Hepatocyte (in vitro differentiated cells): Measurements from ENCODE around the gene JUNB. TPM values are rescaled to one million over a fixed set of nuclear protein-coding genes. Genes with fewer than 3 reads are reported as not detected.
A peak's percentile ranks its signal among the peaks of the same experiment; 100 is the strongest.

Experiments used
- DNase-seq: peaks from one replicate; pipeline ENCODE4 v3.0.0-alpha.2; 2016; ENCODE audit warnings: low spot score
- H2AFZ ChIP-seq: fragments of 200-600 bp; sonication (generic); 2 replicates; pipeline ENCODE4 v1.6.0; 2016; ENCODE audit warnings: antibody characterized with exemption, mild to moderate bottlenecking
- H3K27ac ChIP-seq: fragments of 200-600 bp; sonication (generic); 2 replicates; pipeline ENCODE4 v1.5.1; 2016; ENCODE audit warnings: mild to moderate bottlenecking
- H3K27me3 ChIP-seq: fragments of 200-600 bp; sonication (generic); 2 replicates; pipeline ENCODE4 v1.6.1; 2016
- H3K36me3 ChIP-seq: fragments of 200-600 bp; sonication (generic); replicated peaks from 2 replicates; pipeline ENCODE4 v1.5.1; 2016; ENCODE audit warnings: low read depth; ENCODE audit not compliant: insufficient read depth
- H3K4me1 ChIP-seq: fragments of 200-600 bp; sonication (generic); 2 replicates; pipeline ENCODE4 v1.5.1; 2016; ENCODE audit warnings: mild to moderate bottlenecking, moderate library complexity; ENCODE audit not compliant: insufficient read depth
- H3K4me2 ChIP-seq: fragments of 200-600 bp; sonication (generic); 2 replicates; pipeline ENCODE4 v1.6.0; 2016
- H3K4me3 ChIP-seq: fragments of 200-600 bp; sonication (generic); 2 replicates; pipeline ENCODE4 v1.5.1; 2016; ENCODE audit warnings: mild to moderate bottlenecking
- H3K79me2 ChIP-seq: fragments of 200-600 bp; sonication (generic); 2 replicates; pipeline ENCODE4 v1.6.0; 2017; ENCODE audit warnings: mild to moderate bottlenecking
- H3K9me2 ChIP-seq: fragments of 200-600 bp; sonication (generic); replicated peaks from 2 replicates; pipeline ENCODE4 v1.6.0; 2017; ENCODE audit warnings: mild to moderate bottlenecking; ENCODE audit not compliant: insufficient read depth
- H3K9me3 ChIP-seq: fragments of 200-600 bp; sonication (generic); 2 replicates; pipeline ENCODE4 v1.5.1; 2016; ENCODE audit warnings: low read depth, mild to moderate bottlenecking
- H4K20me1 ChIP-seq: fragments of 200-600 bp; sonication (generic); 2 replicates; pipeline ENCODE4 v1.6.0; 2016; ENCODE audit warnings: mild to moderate bottlenecking; ENCODE audit not compliant: insufficient read depth, poor library complexity, severe bottlenecking
- EZH2 ChIP-seq: fragments of 200-600 bp; sonication (generic); IDR thresholded peaks from 2 replicates; pipeline ENCODE4 v1.6.1; 2016; ENCODE audit warnings: antibody characterized with exemption, mild to moderate bottlenecking, borderline replicate concordance
- EZH2phosphoT487 ChIP-seq: fragments of 200-600 bp; sonication (generic); IDR thresholded peaks from one replicate; pipeline ENCODE4 v1.6.1; 2018; ENCODE audit warnings: antibody characterized with exemption, mild to moderate bottlenecking, low read depth, moderate library complexity; ENCODE audit not compliant: unreplicated experiment, severe bottlenecking
- WGBS: methylation state at CpG from one replicate; pipeline ENCODE4 v1.1.6; 2016; ENCODE audit warnings: low lambda C conversion rate; ENCODE audit errors: missing lambda C conversion rate; 5-methylcytosine and 5-hydroxymethylcytosine counted together
- polyA plus RNA-seq: library from polyadenylated mRNA; unstranded; fragments of >200 nt; fragmentation: Nextera tagmentation; extraction: Ambion mirVana; gene quantifications from 2 replicates; pipeline ENCODE4 v1.2.1, GENCODE V29; 2016
- total RNA-seq: library from RNA; depleted of rRNA; stranded (reverse); fragments of >200 nt; gene quantifications from 2 replicates; pipeline ENCODE4 v1.2.3, GENCODE V29; 2014
- TF ChIP-seq, protein P1 (sequence below): fragments of 200-600 bp; sonication (generic); IDR thresholded peaks from 2 replicates; pipeline ENCODE4 v1.5.1; 2016; ENCODE audit warnings: antibody characterized with exemption, mild to moderate bottlenecking; ENCODE audit not compliant: poor library complexity

The JUNB gene
- total and polyA plus RNA-seq, 2 experiments from 2014 or later: 399 to 539 TPM

DNA sequence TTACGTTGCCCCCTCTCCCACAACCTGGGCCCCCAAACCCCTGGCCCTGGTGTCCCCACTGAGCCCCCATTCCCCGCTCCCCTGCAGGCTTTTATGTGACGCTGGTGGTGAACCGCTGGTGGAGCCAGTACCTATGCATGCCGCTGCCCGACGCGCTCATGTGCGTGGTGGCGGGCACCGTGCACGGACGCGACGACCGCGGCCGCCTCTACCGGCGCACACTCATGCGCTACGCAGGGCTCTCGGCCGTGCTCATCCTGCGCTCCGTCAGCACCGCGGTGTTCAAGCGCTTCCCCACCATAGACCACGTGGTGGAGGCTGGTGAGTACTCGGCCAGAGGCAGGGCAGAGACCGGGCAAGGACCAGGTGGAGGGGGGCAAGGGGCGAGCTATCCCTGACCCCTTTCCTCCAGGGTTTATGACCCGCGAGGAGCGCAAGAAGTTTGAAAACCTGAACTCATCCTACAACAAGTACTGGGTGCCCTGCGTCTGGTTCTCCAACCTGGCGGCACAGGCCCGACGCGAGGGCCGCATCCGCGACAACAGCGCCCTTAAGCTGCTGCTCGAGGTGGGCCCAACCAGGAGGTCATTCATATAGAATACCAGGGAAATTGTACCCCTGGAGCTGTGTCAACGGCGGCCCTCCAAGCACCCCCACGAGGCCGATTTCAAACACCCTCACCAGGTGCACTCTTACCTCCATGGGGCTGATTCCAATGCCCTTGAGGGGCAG lies 36.7 kb upstream of the JUNB start:
- H3K9me3 ChIP-seq: no peaks in the 10 kb centered on the region
- no peak overlapping the region for H3K4me3 ChIP-seq
- no peak for DNase-seq
- TF ChIP-seq, protein P1, sequence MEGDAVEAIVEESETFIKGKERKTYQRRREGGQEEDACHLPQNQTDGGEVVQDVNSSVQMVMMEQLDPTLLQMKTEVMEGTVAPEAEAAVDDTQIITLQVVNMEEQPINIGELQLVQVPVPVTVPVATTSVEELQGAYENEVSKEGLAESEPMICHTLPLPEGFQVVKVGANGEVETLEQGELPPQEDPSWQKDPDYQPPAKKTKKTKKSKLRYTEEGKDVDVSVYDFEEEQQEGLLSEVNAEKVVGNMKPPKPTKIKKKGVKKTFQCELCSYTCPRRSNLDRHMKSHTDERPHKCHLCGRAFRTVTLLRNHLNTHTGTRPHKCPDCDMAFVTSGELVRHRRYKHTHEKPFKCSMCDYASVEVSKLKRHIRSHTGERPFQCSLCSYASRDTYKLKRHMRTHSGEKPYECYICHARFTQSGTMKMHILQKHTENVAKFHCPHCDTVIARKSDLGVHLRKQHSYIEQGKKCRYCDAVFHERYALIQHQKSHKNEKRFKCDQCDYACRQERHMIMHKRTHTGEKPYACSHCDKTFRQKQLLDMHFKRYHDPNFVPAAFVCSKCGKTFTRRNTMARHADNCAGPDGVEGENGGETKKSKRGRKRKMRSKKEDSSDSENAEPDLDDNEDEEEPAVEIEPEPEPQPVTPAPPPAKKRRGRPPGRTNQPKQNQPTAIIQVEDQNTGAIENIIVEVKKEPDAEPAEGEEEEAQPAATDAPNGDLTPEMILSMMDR: no peak
- TF ChIP-seq EZH2phosphoT487 (no peak), EZH2 (no peak)
- H3K27ac ChIP-seq: no peak overlapping the region
- H3K36me3 ChIP-seq: no peaks in the 10 kb centered on the region
- H3K27me3 ChIP-seq: peaks cover 25% of the 10 kb centered on the region
- H3K79me2 ChIP-seq: no peaks in the 10 kb centered on the region
- H3K4me1 ChIP-seq: peaks cover 6% of the 10 kb centered on the region
- 92% methylated on average over 47 of the region's 50 CpGs for WGBS
- H3K4me2 ChIP-seq: no peak overlapping the region
- no peaks in the 10 kb centered on the region for H3K9me2 ChIP-seq
- no peak overlapping the region for H2AFZ ChIP-seq
- no peaks in the 10 kb centered on the region for H4K20me1 ChIP-seq

DNA sequence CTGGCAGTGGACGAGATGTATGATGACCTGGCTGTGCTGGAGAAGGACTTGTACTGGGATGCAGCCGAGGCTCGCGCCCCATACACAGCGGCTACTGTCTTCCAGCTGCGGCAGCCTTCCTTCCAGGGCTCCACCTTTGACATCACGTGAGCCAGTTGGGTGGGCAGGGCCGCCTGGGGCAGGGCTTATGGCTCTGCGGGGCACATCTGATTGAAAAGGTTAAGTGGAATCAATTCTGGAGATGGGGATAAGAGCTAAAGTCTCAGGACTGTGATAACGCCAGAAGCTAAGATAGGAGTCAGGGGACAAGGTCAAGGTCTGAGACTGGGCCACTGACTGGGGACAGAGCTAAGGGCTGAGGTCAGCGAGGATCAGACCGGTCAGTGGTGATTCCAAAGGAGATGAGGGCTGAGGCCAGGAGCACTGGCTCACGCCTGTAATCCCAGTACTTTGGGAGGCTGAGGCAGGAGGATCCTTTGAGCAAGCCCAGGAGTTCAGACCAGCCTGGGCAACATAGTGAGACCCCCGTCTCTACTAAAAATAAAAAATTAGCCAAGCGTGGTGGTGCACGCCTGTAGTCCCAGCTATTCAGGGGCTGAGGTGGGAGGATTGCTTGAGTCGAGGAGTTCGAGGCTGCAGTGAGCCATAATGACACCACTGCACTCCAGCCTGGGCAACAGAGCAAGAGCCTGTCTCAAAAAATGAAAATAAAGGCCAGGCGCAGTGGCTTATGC lies 35.0 kb upstream of the JUNB start:
- Histone ChIP-seq H3K27me3 (peaks cover 13% of the 10 kb centered on the region), H4K20me1 (no peaks in the 10 kb centered on the region), H3K27ac (no peak overlapping the region), H3K4me1 (peaks cover 6% of the 10 kb centered on the region), H3K9me2 (no peaks in the 10 kb centered on the region), H3K4me2 (no peak overlapping the region), H2AFZ (no peak overlapping the region), H3K79me2 (no peaks in the 10 kb centered on the region), H3K9me3 (no peaks in the 10 kb centered on the region), H3K36me3 (no peaks in the 10 kb centered on the region), H3K4me3 (no peak overlapping the region)
- 83% methylated on average over 19 of the region's 19 CpGs for WGBS
- DNase-seq: no peak
- TF ChIP-seq, protein P1: no peak
- TF ChIP-seq EZH2: no peak
- no peak for TF ChIP-seq EZH2phosphoT487

DNA sequence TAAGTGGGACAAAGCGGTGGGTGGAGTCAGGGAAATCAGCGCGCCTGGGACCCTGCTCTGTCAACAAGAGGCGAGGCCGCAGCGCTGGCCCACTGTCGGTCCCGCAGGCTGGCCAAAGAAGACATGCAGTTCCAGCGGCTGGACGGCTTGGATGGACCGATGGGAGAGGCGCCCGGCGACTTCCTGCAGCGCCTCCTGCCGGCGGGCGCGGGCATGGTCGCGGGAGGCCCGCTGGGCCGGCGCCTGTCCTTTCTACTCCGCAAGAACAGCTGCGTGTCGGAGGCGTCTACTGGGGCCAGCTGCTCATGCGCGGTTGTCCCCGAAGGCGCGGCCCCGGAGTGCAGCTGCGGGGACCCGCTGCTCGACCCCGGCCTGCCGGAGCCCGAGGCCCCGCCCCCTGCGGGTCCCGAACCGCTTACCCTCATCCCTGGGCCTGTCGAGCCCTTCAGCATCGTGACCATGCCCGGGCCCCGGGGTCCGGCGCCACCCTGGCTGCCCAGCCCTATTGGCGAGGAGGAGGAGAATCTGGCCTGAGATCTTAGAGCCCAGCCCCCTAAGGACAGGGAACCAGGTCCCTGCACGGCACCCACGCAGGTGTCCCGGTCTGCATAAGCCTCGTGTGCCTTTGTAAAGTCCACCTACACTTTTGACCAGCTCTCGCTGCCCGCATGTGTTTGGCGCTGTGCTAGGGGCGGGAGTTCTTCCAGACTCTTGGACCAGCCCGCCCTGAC lies 33.6 kb upstream of the JUNB start:
- Histone ChIP-seq H4K20me1 (no peaks in the 10 kb centered on the region), H3K4me2 (peak overlapping the region; percentile 88), H3K4me3 (peak overlapping the region; percentile 17), H3K4me1 (peaks cover 6% of the 10 kb centered on the region), H3K9me3 (no peaks in the 10 kb centered on the region), H3K27ac (peak overlapping the region; percentile 12), H3K79me2 (no peaks in the 10 kb centered on the region), H2AFZ (peak overlapping the region; percentile 75), H3K27me3 (peaks cover 3% of the 10 kb centered on the region), H3K9me2 (no peaks in the 10 kb centered on the region), H3K36me3 (no peaks in the 10 kb centered on the region)
- 8% methylated on average over 60 of the region's 60 CpGs for WGBS
- no peak for TF ChIP-seq EZH2
- TF ChIP-seq, protein P1: peak; percentile 99
- DNase-seq: peak; percentile 85
